GM12872 (cell line): ENCODE measurements around the gene ZNF672.
A peak's percentile ranks its signal among the peaks of the same experiment; 100 is the strongest.

Experiments used
- TF ChIP-seq, protein P1 (sequence below): IDR thresholded peaks from 3 replicates; pipeline ENCODE4 v1.5.1; 2011; ENCODE audit warnings: low read depth, mild to moderate bottlenecking, low read length, moderate library complexity; ENCODE audit not compliant: insufficient read depth

ZNF672 gene

DNA sequence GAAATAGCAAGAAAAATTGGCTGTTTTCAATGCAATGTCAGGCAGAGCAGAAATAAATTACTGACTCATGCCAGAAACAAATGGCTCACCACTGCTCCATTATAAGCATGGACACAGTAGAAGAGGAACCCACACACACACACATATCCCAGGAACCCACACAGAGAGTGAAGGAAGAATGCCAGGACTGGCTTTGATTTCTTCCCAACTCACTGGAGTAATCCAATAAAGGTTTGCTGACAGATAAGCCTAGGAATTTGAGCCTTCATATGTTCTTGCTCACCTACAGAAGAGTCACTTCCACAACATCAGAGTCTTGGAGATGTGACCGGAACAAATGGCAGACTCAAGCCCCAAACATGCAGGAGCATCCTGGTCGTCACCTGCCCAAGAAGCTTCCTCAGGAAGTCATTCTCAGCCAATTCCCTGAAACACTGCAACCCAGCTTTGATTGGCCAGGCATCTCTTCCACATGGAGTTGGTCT, 14.5 kb upstream of the ZNF672 start:
- TF ChIP-seq, protein P1, sequence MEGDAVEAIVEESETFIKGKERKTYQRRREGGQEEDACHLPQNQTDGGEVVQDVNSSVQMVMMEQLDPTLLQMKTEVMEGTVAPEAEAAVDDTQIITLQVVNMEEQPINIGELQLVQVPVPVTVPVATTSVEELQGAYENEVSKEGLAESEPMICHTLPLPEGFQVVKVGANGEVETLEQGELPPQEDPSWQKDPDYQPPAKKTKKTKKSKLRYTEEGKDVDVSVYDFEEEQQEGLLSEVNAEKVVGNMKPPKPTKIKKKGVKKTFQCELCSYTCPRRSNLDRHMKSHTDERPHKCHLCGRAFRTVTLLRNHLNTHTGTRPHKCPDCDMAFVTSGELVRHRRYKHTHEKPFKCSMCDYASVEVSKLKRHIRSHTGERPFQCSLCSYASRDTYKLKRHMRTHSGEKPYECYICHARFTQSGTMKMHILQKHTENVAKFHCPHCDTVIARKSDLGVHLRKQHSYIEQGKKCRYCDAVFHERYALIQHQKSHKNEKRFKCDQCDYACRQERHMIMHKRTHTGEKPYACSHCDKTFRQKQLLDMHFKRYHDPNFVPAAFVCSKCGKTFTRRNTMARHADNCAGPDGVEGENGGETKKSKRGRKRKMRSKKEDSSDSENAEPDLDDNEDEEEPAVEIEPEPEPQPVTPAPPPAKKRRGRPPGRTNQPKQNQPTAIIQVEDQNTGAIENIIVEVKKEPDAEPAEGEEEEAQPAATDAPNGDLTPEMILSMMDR = no peak

DNA sequence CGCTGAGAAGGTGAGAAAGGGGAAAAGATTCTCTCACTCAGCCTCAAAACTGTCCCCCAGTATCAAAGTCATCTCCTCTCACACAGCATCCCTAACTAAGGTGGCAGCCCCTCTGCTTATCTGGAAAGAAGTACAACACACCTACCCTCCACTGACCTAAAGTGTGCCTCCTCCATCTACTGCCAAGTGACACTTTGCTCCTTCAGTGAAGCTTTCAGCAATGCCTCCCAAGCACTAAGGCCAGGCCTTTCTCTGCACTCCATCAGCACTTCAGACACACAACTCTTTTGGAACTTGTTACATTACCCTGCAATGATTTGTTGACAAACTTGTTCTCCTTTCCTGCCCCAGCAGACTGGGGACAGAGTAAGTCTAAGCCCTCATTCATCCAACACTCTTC, 13.7 kb upstream of the ZNF672 start:
- TF ChIP-seq, protein P1 = no peak

DNA sequence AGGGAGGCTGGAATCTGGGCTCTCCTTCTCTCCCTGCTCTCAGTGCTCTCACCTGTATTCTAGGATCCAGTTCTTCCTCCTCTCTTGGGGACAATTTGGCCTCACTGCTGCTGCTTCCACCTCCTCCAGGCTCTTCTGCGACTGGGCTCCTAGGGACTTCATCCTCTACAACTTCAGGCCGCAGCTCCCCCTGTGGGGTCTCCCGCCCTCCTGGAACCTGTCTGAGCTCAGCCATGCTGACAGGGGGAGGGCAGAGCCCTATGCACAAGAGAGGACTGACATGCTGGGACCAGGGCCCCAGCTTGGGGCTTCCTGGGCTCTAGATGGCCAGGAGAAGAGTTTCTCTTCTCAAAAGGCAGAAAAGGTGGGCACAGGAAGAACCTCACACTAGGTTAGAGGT, 13.3 kb upstream of the ZNF672 start:
- TF ChIP-seq, protein P1 = no peak

DNA sequence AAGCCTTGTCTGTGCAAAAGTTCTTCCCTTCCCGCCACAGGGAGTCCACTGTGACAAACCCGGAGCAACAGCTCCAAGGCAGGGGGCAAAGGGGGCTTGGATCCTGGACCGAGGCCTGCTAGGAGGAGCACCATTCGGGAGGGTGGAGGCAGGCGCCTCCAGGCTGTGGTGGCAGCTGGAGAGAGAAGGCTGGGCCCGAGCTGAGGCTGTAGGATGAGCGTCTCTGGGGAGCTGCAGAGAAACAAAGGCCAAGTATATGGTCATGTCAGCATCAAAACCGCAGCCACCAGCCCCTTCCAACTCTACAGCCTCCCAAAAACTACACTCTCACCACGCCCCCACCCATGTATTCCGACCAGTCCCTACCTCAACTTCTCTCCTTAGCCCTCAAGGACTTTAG, 12.9 kb upstream of the ZNF672 start:
- TF ChIP-seq, protein P1 = no peak

DNA sequence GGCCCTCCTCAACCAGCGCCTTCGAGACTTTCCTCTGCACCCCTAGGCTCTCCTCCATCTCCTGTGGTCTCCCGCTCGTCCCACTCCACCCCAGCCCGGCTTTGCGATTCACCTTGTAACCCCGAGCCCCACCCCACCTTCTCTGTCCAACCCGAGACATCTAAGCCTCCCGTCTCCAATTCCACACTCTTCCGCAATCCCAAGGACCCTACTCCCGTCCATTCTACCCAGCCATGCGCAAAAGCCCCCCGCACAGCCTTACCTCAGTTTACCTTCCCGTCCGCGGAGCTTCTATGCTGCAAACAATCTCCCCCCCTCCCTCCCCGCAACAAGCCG, 12.5 kb upstream of the ZNF672 start:
- TF ChIP-seq, protein P1 = no peak

DNA sequence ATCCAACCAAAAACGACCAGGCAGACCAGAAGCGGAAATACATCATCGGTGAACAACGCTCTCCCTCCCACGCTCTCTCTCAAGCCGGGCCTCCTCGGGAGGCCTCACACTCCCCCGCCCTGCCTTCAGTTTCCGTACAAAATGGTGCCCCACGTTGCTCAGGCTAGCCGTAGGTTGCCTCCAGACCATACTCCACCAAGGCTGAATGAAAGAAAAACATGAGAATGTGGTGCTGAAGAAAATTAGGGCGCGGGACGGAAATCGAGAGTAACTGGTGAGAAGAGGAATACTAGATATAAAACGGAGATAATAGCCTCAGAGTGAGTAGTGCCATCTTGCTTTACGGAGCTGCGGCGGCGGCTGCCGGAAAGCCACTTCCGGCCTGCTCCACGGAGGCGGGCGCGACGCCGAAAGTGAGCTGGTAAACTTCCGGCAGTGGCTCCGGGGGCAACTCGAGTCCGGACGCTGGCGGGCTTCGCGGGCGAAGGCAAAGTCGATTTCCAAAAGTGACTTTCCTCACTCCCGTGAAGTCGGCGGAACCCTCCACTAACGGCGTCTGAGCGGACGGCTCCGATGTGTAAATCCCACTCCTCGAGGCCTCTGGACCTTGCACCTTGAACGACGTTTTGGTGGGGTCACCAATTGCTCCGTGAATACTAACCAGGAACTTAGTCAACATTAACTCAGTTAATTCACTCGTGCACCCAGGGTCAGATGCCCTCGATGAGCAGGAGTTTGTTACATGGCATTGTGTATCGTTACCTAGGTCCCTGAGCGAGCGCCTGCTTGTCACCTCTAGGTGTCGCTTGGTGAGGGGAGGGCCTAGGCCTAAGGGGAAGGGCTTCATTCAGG, 11.9 kb upstream of the ZNF672 start, which contains the start of gene SH3BP5L:
SH3BP5L (minus strand) TSS at position 7 of the 852 bp plus-strand sequence. CDS start 980 bp downstream, outside the sequence.
- TF ChIP-seq, protein P1 = peak; percentile 89

DNA sequence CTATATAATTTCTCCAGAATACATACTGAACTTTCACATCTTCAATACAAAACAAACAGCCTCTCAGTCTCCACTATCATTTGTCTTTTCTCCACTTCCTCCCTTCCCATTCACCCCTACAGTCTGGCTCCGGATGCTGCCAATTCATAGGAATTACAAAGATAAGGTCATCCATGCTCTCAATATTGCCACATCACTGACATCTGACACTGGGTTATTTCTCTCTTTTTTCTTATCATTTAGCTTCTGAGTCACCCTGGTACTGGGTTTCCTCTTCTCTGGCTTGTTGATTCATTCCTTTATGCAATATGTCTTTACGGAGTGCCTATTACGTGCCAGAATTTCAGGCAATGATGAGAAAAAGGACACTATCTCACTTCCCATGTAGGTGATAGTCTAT, 9.2 kb upstream of the ZNF672 start:
- TF ChIP-seq, protein P1 = no peak
